Measurements from ENCODE around the gene ZRANB3.
"Not testable (repeated sequence)": the region's sequence is repeated elsewhere in the genome, so short reads cannot be mapped to it uniquely, and the experiment has no call there.

Gene ZRANB3

GRCh38 chr2:135530313-135531230 is at the start of gene ZRANB3:
TSS of gene ZRANB3 (minus strand) at chr2:135531218.
- peak; percentile 75 to 89 (median 86) for DNase-seq

- DNase-seq: no peak
Observed at GRCh38 chr2:135573620-135574019, 42.6 kb upstream of the ZRANB3 start.

GRCh38 chr2:135570884-135571283 is 39.9 kb upstream of the ZRANB3 start:
- DNase-seq: no peak

- DNase-seq: no peak
Observed at GRCh38 chr2:135563793-135564192, 32.8 kb upstream of the ZRANB3 start.

GRCh38 chr2:135561925-135562324 is 30.9 kb upstream of the ZRANB3 start:
- DNase-seq: no peak

- no peak for DNase-seq
Observed at GRCh38 chr2:135557530-135557929, 26.5 kb upstream of the ZRANB3 start.

GRCh38 chr2:135555311-135555710 is 24.3 kb upstream of the ZRANB3 start:
- no peak for DNase-seq

GRCh38 chr2:135552887-135553286 is 21.9 kb upstream of the ZRANB3 start:
- DNase-seq: no peak

- no peak for DNase-seq
Observed at GRCh38 chr2:135551356-135551755, 20.3 kb upstream of the ZRANB3 start.

- DNase-seq: no peak
Observed at GRCh38 chr2:135547311-135547710, 16.3 kb upstream of the ZRANB3 start.

GRCh38 chr2:135546436-135546835 is 15.4 kb upstream of the ZRANB3 start:
- no peak for DNase-seq

GRCh38 chr2:135533545-135533944 is 2.5 kb upstream of the ZRANB3 start:
- not testable (repeated sequence) for DNase-seq

- DNase-seq: no peak
Observed at GRCh38 chr2:135532581-135532980, 1.6 kb upstream of the ZRANB3 start.

GRCh38 chr2:135531231-135532197 is 496 bp upstream of the ZRANB3 start, which contains the start of gene R3HDM1:
TSS of gene R3HDM1 (plus strand) at chr2:135531484. CDS start at chr2:135604846, 73,362 bp downstream.
- peak; percentile 82 to 88 (median 85) for DNase-seq

- no peak for DNase-seq
Observed at GRCh38 chr2:135528006-135528405, 3.0 kb downstream of the ZRANB3 start.

GRCh38 chr2:135525786-135526185 is 5.2 kb downstream of the ZRANB3 start:
- DNase-seq: no peak

GRCh38 chr2:135512099-135512498 is 18.9 kb downstream of the ZRANB3 start:
- no peak for DNase-seq

GRCh38 chr2:135510577-135510976 is 20.4 kb downstream of the ZRANB3 start:
- DNase-seq: no peak

GRCh38 chr2:135504811-135505210 is 26.2 kb downstream of the ZRANB3 start:
- no peak for DNase-seq

GRCh38 chr2:135498588-135498987 is 32.4 kb downstream of the ZRANB3 start:
- not testable (repeated sequence) for DNase-seq

GRCh38 chr2:135494917-135495316 is 36.1 kb downstream of the ZRANB3 start:
- DNase-seq: no peak

- no peak for DNase-seq
Observed at GRCh38 chr2:135494503-135494902, 36.5 kb downstream of the ZRANB3 start.

GRCh38 chr2:135490376-135490775 is 40.6 kb downstream of the ZRANB3 start:
- no peak for DNase-seq

All from activated CD4-positive, CD25-positive, alpha-beta regulatory T cell (primary cell).